GM19452 (cell line): ENCODE measurements around the gene ABCA7.

Source experiments
- ATAC-seq: cut with Tn5 transposase; IDR thresholded peaks from one replicate; pipeline ENCODE4 v1.9.1; 2021; ENCODE audit not compliant: unreplicated experiment

The ABCA7 gene

DNA sequence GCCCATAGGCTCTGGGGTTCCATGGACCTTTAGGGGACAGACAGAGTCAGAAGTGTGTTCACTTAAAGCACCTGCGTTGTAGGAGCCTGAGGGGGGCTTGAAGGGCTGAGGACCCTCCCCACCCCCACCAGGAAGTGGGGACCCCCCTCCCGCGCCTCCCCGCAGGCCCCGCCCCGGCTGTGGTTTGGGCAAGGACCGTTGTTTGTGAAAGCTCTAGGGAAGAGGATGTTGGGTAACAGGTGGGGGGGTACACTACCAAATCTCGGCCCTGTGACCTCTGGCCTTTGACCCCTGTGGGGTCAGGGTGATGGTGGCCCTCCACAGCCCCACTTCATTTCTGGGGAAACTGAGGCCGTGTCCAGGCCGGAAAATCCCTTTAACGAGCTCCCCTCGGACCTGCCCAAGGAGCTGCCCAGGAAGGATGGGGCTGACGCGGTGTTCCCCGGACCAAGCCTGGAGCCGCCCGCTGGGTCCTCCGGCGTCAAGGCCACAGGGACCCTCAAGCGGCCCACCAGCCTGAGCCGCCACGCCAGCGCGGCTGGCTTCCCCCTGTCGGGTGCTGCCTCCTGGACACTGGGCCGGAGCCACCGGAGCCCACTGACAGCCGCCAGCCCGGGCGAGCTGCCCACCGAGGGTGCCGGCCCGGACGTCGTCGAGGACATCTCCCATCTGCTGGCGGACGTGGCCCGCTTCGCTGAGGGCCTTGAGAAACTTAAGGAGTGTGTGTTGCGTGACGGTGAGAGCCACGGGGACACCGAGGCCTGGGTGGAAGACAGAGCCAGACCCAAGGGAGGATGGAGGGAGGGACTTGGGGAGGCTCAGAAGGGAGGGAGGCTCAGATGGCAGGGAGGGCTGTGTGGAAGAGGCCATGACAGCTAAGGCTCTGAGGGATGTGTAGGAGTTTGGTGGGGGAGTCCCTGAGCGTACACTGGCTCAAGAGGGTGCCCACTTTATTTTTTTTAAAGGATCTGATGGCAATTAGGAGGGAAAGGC is 28.4 kb downstream of the ABCA7 start:
- ATAC-seq, result no peak

DNA sequence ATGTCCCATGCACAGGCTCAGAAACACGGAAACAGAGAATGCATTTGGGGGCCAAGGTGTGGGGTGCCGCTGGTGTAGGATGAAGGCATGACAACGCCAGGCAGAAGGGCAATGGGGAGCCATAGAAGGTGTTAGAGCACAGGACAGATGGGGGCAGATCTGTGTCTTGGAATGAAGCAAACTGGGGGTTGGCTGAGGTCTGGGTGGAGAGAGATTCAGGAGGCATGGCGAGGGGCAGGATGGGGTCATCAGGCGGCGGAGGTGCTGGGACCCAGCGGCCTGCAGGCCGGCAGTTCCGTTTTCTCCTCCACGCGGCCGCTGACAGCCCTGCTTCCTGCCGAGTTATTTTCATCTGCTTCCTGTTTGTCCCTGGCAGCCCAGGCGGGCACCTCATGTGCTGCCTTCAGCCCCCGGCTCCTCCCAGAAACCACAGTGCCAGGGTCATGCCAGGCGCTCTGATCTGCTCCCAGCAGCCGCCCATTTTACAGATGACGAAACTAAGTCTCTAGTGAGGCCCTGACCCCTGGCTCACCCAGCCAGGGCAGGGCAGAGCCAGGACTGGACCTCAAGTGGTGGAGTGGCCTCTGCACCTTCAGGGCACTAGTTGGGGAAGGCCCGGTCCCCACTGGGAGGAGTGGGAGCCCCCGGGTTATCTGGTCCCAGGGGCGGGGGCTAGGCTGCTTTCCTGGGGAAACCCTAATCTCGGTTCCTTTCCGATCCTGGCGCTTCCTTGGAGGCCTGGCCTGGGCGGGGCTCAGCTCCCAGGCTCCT is 29.3 kb downstream of the ABCA7 start:
- ATAC-seq, result no peak

DNA sequence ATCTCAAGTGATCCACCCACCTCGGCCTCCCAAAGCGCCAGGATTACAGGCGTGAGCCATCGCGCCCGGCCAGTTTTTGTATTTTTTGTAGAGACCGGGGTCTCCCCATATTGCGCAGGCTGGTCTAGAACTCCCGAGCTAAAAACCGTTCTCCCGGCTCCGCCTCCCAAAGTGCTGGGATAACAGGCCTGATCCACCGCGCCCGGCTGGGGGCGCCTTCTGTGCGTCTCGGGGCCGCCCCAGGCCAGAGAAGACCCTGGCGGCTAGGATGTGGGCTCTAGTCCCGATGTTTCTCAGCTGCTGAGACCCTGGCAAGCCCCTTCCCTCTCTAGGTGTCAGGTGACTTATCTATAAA is 30.6 kb downstream of the ABCA7 start:
- no peak for ATAC-seq

DNA sequence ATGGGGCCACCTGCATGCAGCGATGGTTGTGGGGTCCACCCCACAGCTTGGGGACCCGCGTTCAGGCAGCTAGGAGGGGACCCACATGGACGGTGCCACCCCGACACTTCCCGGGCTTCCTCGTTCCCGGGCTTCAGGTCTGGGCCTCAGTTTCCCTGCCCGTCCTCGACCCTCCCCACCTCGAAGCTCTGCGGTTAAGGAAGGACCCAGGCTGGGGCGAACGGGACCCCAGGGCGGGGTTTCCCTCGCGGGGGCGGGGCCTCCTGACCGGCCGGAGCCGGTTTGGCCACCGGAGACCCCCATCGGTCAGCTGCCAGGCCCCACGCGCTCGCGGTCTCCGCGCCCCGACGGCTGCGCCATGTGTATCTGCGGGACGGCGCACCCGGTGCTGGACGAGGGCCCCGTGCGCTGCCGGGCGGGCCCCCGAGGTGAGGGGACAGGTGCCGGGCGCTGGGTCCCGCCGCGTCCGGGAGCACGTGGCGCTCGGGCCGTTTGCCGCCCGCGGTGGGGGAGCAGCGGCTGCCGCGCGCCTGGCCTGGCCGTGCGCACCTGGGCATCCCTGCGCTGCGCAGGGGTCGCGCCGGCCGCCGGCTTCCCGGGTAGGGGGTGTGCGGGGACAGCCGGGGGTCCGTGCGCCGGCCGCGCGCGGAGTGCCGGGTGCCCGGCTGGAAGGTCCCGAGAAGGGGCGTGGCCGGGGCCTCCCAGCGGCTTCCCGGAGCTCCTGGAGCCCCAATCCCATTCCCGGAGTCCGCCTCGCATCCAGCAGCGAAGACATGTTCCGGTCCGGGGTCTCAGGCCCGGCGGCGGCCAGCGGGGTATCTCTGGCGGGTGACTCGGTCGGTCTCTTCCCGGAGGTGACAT is 31.3 kb downstream of the ABCA7 start:
- ATAC-seq, result no peak

DNA sequence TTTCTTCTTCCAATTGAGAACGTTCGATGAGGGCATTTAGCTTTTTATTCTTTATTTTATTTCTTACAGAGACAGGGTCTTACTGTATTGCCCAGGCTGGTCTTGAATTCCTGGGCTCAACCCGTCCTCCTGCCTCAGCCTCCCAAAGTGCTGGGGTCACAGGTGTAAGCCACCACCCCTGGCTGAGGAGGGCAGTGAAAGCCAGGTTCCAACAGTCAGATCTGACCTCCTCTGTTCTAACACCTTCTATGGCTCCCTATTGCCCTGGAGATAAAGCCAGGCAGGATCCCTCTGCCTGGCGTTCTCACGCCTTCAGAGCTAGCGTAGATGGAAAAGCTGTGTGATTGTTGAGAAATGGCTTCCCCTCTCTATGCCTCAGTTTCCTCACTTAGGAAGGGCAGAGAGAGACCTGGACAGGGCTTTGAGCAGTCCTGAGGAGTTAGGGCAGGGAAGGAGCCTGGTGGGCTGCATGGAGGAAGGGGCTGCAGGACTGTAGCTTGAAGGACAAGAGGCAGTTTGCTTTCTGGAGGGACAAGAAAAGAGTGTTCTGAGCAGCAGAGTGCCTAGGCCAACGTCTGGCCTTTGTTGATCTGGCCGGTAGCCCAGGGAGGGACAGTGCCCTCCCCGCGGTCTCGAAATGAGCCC is 32.6 kb downstream of the ABCA7 start:
- ATAC-seq, result no peak

DNA sequence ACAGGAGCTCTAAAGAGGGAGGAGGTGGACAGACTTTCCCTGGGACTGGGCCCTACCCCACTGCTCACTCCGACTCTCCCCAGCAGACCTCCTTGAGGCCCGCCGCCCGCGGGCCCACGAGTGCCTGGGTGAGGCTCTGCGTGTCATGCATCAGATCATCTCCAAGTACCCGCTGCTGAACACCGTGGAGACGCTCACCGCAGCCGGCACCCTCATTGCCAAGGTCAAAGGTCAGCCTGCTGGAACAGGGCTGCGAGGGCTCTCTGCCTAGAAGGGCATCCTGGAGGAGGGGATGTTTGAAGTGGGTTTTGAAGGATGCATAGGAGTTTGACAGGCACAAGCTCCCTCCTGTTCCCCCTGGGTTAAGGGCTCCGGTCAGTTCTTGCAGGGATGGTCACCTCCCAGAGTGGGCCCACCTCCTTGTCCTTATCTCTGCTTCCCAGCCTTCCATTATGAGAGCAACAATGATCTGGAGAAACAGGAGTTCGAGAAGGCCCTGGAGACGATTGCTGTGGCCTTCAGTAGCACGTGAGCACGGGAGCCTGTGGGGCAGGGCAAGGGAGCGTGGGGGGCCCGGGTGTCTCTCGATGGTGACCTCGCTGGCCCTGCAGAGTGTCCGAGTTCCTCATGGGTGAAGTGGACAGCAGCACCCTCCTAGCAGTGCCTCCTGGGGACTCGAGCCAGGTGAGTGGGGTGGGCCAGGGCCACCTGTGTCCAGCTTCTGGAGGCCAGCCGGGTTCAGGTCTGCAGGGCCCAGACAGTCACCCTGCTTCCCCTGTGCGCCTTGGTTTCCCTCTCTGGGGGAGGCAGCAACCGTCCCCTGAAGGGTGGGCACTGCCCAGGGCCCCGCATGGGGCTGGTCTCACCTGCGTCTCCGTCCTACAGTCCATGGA is 33.4 kb downstream of the ABCA7 start:
- ATAC-seq, result no peak

DNA sequence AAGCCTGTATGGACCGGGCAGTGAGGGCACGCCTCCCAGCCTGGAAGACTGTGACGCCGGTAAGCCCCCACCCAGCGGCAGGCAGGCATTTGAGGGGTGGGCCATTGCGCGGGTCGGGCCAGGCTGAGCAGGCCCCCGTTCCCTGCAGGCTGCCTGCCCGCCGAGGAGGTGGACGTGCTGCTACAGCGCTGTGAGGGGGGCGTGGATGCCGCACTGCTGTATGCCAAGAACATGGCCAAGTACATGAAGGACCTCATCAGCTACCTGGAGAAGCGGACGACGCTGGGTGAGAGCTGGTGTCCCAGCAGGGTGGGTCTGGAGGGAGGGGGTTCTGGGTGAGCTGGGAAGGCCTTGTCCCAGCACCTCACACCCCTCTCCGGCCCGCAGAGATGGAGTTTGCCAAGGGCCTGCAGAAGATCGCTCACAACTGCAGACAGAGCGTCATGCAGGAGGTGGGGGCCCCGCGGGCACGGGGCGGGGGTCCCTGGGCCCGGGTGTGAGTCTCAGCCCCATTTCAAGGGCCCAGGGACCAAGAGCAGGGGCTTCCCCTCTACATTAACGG is 34.1 kb downstream of the ABCA7 start:
- ATAC-seq, result no peak

DNA sequence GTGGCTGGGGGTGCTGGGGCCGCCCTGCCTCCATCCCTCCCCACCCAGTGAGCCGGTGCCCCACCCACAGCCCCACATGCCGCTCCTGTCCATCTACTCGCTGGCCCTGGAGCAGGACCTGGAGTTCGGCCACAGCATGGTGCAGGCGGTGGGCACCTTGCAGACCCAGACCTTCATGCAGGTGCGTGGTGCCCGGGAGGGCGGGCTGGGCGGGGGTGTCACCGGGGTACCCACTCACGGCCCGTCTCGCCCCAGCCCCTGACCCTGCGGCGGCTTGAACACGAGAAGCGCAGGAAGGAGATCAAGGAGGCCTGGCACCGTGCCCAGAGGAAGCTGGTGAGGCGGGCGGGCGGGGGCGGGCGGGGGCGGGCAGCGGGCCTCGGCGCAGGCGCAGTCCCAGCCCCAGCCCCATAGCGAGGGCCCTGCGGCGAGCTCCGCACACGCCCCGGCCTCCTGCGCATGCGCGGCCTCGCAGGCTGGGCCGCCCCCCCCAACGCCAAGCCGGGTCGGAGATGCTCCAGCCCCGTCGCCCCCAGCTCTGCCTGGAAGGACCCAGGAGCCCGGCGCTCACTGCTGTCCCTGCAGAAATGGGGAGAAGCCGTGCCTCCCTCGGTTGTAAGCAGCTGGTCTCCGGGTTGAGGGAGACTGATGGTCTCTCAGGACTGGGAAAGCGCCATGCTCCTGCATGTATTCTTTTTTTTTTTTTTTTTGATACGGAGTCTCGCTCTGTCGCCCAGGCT is 34.8 kb downstream of the ABCA7 start:
- ATAC-seq, result peak; percentile 36

DNA sequence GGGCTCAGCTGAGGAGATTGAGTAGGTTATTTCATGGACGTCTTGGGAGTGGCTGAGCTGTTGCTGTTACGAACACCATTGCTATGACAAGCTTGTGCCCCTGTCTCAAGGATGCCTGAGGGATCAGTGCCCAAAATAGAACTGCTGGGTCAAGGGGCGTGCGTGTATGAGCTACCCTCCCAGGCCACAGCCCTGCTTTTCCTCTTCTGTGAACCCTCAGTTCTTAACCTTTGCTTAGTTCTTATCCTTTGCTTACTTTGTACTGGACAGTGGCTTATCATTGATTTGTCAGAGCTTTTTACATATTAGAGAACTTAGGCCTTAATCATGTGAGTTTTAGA is 36.1 kb downstream of the ABCA7 start:
- no peak for ATAC-seq

DNA sequence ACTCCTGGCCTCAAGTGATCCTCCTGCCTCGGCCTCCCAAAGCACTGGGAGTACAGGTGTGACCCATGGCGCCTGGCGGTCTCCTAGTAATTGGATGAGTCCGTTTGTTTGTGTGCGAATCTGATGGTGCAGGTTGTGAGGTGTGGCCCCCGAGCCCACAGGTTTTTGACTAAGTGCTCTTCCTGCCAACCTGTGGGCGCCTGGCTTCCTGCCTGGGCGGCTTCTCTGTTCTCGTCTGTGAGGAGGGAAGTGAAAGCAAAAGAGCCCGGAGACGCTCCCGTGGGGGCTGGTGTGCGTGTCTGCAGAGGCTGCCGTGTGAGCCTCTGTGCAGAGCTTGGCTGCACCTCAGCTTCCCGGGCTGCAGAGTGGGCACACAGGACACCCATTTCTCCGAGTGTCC is 37.0 kb downstream of the ABCA7 start:
- peak; percentile 66 for ATAC-seq

DNA sequence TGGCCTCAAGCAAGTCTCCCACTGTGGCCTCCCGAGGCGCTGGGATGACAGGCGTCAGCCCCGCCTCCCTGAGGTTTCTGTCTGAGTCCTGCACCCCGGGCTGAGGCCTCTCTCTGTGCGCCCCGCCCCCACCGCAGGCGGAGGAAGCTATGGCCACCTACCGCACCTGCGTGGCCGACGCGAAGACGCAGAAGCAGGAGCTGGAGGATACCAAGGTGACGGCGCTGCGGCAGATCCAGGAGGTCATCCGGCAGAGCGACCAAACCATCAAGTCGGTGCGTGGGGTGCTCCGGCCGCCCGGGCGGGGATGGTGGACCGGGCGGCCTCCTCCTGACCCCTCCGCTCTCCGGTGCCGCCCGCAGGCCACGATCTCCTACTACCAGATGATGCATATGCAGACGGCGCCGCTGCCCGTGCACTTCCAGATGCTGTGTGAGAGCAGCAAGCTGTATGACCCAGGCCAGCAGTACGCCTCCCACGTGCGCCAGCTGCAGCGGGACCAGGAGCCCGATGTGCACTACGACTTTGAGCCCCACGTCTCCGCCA is 39.7 kb downstream of the ABCA7 start:
- ATAC-seq, result no peak

DNA sequence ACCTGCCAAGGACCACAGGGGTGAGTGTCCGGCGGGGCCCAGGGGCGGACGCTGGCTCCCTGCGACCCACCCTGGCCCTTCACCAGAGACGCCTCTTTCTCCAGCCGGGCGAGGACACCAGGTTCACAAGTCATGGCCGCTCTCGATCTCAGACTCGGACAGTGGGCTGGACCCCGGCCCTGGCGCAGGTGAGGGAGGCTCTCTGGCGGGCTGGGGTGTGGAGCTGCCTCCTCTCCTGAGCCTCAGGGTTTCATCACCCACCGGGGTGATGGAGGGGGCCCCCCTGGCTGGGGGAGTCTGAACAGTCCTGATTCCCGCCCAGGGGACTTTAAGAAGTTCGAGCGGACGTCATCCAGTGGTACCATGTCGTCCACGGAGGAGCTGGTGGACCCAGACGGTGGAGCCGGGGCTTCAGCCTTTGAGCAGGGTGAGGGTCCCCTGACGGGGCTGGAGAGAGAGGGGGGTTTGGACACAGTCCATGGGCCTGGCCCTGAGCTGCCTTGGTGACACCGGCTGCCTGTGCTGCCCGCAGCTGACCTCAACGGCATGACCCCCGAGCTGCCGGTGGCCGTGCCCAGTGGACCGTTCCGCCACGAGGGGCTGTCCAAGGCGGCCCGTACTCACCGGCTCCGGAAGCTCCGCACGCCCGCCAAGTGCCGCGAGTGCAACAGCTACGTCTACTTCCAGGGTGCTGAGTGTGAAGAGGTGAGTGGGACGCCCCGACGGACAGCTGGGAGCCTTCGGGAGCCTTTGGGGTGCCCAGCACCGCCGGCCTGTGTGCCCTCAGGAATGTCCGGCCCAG is 40.7 kb downstream of the ABCA7 start:
- no peak for ATAC-seq

DNA sequence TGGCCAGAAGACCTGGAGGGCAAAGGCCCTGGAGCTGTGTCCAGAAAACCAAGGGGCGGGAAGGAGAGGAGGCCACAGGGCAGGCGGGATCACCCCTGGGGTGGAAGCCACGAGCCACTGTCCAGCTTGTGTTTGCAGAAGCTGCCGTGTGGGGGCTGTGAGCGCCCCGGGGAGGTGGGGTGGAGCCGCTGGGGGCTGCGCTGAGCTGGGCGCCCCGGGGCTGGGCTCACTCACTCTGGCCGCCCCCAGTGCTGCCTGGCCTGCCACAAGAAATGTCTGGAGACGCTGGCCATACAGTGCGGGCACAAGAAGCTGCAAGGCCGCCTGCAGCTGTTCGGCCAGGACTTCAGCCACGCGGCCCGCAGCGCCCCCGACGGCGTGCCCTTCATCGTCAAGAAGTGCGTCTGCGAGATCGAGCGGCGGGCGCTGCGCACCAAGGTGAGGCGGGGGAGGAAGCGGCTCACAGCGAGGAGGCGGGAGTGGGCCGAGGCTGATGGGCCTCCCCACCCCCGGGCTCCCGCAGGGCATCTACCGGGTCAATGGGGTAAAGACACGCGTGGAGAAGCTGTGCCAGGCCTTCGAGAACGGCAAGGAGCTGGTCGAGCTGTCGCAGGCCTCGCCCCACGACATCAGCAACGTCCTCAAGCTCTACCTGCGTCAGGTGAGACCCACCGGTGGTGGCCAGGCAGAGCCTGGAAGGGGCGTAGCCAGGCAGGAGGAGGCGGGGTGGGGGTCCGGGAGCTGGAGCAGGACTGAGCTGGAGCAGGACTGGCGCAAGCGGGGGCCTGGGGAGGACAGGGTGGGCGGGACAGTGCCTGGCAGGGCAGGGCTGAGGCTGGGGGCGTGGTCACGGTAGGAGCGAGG is 41.6 kb downstream of the ABCA7 start:
- no peak for ATAC-seq

DNA sequence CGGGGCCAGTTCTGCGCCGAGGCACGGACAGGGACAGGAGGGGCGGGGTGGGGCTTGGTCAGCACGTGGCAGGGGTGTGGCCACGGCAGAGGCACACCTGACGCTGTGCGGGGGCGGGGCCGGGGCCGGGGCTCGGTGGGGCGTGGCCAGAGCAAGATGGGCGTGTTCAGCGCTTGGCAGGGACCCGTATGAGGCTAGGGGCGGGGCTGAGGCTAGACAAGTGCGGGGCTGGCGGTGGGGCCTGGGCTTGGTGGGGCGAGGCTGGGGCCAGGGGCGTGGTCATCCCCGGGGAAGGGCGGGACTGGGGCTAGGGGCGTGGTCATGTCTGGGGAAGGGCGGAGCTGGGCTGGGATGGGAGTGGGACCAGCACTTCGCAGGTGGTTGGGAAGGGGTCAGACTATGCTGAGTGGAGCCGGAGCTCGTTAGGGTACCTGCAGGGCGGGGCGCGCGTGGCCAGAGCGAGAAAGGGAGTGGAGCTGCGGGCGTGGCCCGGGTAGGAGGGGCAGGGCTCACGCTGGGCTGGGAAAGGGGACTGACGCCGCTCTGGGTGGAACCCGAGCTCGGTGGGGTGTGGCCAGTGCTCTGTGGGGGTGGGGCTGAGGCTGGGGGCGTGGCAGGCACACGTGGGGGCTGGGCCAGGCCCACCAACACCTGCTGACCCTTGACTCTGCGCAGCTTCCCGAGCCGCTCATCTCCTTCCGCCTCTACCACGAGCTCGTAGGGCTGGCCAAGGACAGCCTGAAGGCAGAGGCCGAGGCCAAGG is 42.4 kb downstream of the ABCA7 start:
- no peak for ATAC-seq

DNA sequence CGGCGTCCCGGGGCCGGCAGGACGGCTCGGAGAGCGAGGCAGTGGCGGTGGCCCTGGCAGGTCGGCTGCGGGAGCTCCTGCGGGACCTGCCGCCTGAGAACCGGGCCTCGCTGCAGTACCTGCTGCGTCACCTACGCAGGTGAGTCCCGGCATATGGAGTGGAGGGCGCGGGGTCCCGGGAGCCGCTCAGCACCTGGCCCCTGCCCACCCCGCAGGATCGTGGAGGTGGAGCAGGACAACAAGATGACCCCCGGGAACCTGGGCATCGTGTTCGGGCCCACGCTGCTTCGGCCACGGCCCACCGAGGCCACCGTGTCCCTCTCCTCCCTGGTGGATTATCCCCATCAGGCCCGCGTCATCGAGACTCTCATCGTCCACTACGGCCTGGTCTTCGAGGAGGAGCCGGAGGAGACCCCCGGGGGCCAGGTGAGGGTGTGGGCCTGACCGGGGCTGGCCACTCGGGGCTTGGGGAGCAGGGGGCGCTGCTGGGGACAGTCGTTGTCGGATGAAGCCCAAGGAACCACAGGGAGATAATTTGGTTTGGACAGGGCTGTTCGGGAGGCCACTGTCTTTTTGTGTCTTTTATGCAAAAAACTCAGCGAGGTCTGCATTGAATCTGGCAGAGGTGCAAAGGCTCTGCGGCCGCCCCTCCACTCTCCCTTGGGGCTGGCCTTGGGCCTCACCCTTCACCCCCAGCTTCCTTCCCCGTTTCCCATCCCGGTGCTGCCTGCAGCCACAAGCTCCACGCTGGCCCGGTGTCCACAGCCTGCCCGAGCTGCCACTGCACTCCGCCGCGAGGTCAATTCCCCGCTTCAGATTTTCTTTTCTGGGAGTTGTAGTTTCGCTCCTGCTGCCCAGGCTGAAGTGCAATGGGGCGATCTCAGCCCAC is 43.3 kb downstream of the ABCA7 start:
- ATAC-seq, result no peak
